A549 (cell line): Measurements from ENCODE around the gene NUCB1.

ENCODE experiments used
- POLR2A ChIP-seq: IDR thresholded peaks from 2 replicates; pipeline ENCODE4 v1.6.1; 2012; ENCODE audit warnings: mild to moderate bottlenecking, low read length
- RAD21 ChIP-seq, 2 experiments: fragments of >200 bp in 1 of 2; sonication (Bioruptor Twin) in 1 of 2; formaldehyde crosslinking in 1 of 2; IDR thresholded peaks in 1 of 2; conservative IDR thresholded peaks in 1 of 2; 2 replicates in 1 of 2; 3 replicates in 1 of 2; pipeline ENCODE4 v1.6.1; 2012 to 2018; ENCODE audit warnings: inconsistent platforms in 1 of 2
- TF ChIP-seq, protein P1 (sequence below): fragments of >200 bp; sonication (Bioruptor Twin); formaldehyde crosslinking; IDR thresholded peaks from 3 replicates; pipeline ENCODE4 v1.5.1; 2016
- TF ChIP-seq, protein P2 (sequence below): IDR thresholded peaks from 2 replicates; pipeline ENCODE4 v1.6.1; 2012

DNA sequence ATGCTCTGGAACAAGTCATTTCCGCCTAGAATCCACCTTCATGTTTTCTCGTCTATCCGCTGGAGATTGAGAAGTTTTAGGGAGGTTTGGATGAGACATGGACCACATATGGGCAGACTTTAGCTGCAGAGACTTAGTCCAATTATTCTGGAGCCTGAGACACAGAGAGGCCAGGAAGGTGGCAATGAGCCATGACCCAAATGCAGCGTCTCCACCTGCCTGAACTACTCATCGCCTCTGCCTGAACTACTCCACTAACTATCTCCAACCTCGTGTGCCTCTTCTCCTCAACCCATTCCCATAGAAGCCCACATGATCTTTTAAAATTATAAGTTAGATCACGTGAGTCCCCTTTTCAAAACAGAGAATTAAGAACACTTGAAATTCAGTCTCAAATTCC is 37.3 kb upstream of the NUCB1 start:
- no peak for TF ChIP-seq RAD21 (conservative IDR thresholded peaks at IDR 0.05 in 1 of 2, IDR thresholded peaks at IDR 0.05 in 1 of 2)
- TF ChIP-seq, protein P1, sequence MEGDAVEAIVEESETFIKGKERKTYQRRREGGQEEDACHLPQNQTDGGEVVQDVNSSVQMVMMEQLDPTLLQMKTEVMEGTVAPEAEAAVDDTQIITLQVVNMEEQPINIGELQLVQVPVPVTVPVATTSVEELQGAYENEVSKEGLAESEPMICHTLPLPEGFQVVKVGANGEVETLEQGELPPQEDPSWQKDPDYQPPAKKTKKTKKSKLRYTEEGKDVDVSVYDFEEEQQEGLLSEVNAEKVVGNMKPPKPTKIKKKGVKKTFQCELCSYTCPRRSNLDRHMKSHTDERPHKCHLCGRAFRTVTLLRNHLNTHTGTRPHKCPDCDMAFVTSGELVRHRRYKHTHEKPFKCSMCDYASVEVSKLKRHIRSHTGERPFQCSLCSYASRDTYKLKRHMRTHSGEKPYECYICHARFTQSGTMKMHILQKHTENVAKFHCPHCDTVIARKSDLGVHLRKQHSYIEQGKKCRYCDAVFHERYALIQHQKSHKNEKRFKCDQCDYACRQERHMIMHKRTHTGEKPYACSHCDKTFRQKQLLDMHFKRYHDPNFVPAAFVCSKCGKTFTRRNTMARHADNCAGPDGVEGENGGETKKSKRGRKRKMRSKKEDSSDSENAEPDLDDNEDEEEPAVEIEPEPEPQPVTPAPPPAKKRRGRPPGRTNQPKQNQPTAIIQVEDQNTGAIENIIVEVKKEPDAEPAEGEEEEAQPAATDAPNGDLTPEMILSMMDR: no peak
- TF ChIP-seq, protein P2, sequence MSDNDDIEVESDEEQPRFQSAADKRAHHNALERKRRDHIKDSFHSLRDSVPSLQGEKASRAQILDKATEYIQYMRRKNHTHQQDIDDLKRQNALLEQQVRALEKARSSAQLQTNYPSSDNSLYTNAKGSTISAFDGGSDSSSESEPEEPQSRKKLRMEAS: no peak
- no peak for TF ChIP-seq POLR2A
